DMS53 treated with DMSO at 0.1 percent for 48 hours (cell line): ENCODE results near the gene LHFPL6.

Experiments used
- DNase-seq: peaks from one replicate; lab custom pipeline; 2025; ENCODE audit not compliant: unreplicated experiment; lab: John Stamatoyannopoulos, UW

Gene LHFPL6

DNA sequence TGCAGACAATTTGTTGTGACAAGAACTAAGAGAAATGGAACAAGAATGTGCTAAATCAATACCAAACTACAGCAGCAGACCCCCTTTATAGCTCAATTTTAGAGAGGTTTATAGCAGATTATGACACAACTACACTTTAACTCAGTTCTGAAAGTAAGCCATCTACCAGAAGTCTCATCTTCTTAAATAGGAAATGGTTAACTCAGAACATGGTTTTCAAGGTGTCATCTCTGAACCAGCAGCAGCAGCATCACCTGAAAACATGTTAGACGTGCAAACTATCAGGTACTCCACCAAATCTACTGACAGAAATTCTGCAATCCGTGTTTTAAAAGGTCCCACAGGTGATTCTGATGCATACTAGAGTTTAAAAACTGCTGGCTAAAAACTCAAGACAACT, 6.8 kb downstream of the LHFPL6 start:
- DNase-seq = no peak

DNA sequence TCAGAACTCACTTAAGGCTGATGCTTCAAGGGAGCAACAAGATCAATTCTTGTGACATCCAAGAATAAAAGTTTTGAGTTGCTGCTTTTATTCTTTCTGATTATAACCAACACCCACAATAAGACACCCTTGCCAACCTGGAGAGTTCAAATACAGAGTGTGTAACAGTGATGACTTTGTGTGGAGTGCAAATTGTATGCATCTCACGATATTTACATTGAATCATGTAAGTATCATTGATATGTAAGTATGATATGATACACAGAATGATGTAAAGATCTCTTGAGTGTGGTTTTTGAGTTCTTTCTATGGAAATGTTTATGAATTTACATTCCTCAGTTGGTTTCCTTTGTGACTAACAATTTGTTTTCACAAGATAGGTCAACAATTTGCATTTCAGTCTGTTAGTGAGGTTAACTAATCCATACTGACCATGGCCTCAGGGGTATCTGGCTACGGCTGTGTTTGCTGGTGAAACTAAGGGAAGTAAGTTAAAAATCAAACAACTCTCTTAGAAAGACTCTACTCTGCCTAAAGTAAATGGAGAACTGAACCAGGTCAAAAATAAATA, 12.4 kb downstream of the LHFPL6 start:
- DNase-seq = no peak

DNA sequence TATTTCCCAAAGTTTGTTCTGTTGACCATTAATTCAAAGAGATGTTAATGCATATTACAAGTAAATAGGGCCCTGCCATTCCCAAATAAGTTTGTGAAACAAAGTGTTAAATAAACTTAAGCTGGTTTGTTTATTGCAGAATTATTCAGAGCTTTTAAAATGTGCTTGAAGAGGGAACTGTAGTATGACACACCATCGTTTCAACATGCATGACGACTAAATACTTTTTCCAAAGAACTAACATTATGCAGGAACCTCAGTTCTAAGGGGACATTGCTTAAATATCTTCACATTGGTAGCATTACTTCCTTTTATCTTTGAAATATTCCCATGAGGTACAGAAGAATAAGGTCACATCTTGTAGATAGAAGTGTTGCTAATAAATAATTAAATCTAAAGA, 14.6 kb downstream of the LHFPL6 start:
- DNase-seq = no peak

DNA sequence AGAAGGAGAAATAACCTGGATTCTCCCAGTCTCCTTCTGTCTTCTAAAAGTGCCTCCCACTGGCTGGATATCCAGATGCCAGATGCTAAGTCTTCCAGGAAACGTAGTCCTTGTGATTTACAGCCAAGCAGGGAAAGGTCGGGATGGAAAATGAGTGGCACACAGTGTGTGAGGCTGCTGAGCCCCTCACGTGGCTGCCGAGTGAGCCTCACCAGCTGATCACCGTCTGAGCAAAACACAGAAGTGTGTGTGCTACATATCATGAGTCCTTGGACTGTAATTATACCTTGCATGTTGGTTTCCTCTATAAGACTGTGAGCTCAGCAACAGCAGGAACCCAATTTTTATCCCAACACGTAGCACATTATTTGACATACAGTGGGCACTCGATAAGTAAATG, 15.1 kb downstream of the LHFPL6 start:
- no peak for DNase-seq

DNA sequence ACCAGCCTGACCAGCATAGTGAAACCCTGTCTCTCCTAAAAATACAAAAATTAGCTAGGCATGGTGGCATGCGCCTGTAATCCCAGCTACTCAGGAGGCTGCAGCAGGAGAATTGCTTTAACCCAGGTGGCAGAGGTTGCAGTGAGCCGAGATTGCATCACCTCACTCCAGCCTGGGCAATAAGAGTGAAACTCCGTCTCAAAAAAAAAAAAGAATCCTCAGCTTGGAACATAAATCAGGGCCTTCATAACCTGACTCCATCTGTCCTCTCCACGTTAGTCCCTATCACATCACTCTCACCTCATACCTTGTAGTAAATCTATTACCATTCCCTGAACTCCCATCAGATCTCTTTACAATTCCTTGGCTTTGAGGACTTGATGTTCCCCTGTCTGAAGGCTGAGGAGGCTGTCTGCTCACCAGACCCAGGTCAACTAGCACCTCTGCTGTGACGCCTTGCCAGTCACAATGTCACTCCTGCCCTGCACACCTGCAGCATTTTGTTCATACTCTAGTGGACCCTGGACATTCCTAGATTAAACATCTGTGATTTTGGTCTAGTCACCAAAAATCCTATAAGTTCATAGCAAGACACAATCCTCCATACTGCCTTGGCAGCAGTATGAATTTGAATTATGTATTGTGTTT, 15.9 kb downstream of the LHFPL6 start:
- DNase-seq = no peak

DNA sequence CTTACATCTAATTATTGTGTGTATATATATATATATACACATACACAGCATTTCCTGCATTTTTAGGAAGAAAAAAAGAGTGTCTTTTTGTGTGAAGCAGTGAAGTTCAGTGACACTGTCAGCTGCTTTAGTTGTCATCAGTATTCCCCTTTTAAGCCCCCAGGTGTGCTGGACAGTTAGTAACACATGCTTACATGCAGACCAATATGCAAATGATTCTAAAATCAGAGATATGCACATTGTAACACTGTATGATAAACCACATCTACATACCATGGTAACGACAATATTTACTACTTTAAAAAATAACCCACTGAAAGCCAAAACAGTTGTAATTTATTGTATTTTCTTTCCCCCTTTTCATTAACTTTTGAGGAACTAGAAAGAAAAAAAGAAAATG, 16.8 kb downstream of the LHFPL6 start:
- no peak for DNase-seq

DNA sequence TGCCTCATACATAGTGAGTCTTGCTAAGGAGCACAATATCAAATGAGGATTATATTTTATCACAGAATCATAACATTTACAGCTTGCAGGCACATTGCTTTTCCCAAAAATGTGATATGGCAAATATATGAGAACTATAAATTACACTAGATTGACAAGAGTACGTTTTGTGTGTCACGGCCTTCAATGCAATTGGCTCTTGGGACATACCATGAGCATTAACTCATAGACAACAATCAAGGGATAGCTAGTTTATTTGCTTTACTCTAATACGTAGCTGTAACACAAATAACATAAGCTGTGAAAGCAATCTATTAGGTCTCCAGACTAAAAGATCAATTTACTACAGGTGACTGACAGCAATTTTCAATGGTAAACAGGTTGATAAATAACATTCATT, 17.8 kb downstream of the LHFPL6 start:
- no peak for DNase-seq

DNA sequence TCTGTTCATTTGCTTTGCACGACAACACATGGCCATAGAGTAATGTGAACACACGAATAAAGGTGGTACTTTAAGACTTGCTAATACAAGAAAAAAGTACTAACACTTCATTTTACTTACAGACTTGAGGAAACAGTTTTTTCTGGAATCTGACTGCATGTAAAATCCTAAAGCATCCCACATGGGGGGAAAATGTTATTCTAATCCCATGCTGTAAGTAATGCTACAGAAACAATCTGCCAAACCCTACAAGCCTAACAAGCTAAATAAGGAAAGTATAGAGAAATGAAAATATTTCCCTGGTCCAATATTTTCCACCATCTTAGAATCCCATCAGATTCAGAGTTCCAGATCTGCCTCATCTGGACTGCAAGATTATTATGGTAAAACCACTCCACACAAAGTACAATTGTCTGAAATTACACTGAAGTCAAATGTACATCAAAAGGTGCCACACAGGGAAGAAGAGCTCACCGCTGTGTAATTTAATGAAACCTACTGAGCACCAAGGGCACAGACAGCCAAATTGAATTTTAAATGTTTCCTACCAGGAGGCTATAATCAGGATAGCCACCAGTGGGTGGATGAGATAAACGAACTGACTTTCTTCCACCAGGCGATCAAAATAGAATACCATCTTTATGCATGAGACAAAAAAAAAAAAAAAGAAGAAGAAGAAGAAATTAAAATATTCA, 22.0 kb downstream of the LHFPL6 start:
- no peak for DNase-seq

DNA sequence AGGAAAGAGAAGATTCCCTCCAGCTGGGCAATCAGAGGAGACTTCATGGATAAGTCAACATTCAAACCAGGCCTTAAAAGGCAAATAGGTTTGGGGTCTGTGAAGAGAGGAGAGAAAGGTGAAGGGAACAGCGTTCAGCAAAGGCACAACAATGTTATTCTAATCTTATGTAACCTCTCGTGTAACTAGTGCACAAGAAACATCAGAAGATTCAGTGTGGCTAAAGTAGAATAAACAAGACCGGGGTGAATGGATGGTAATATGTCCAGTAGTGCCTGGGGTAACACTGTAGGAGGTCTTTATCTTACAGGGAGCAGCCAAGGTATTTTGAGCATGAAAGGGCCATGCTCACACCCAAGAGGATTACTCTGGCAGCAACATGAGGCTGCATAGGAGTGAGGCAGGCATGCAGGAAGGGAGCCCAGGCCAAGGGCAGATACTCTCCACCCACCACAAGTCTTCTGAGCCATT, 24.1 kb downstream of the LHFPL6 start:
- no peak for DNase-seq

DNA sequence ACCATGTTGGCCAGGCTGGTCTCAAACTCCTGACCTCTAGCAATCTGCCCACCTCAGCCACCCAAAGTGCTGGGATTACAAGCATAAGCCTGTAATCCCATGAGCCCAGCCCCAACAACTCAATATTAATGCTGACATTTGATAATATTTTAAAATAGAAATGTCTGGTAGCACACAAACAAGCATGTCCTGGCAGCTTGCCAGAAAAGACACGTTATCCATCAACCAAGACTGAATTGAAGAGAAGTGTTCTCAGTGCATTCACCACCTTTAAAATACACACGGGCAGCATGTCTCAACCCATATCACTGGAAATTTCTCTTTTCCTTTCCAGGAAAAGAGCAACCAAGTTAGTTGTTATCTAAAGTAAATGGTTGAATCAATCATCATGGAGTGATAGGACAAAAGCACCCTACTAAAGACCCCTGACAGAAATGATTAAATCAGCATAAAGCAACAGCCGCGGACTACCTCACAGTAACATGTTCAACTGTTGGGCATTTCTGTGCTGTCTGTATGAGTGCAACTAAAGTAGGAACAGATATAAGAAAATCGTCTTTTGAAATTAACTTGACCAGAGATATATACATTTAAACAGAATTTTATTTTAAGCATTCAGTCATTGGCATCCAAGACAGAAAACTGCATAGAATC, 25.0 kb downstream of the LHFPL6 start:
- no peak for DNase-seq

DNA sequence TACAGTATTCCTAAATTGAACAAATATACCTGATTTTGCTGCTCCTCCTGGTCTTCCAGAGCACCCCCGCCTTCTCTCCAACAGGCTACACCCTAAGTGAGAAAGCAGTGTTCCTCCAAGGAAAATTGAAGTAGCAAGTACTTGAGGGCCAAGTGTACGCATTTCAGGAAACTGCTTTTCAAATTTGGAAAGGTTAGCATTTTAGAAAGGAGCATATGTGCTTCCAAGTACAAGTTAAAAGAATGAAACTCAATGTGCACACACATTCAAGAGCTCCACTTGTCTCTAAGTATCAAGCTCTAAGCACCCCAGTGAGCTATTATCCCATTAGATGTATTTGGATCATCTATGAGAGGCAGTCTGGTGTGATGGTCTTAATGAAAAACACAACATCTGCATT, 25.8 kb downstream of the LHFPL6 start:
- DNase-seq = no peak

DNA sequence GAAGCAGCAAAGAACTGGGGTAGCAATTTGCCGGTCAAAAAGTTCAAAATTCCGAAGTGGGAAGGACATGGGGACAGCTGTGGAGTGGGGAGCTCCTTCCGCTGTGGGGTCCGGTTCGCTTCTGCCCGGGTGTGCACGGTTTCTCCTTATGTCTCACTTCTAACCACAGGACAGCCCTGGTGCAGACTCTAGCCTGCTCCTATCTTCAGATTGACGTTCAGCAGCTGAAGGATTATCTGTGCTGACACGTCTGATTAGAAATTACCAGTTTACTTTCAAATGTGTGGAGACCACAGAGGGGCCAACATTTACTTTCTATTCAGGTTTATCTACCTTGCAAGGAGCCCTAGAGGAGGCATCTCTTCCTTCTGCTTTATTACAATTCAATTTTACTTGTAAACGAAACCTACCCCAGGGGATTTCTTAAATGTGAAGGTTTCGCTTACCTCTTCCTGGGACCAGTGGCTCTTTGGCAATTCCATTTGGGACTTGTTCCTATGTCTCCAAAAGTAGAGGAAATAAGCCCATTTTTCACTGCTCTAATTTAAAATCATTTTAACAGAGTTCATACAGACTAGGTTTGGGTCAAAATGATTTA, 27.3 kb downstream of the LHFPL6 start:
- DNase-seq = no peak

DNA sequence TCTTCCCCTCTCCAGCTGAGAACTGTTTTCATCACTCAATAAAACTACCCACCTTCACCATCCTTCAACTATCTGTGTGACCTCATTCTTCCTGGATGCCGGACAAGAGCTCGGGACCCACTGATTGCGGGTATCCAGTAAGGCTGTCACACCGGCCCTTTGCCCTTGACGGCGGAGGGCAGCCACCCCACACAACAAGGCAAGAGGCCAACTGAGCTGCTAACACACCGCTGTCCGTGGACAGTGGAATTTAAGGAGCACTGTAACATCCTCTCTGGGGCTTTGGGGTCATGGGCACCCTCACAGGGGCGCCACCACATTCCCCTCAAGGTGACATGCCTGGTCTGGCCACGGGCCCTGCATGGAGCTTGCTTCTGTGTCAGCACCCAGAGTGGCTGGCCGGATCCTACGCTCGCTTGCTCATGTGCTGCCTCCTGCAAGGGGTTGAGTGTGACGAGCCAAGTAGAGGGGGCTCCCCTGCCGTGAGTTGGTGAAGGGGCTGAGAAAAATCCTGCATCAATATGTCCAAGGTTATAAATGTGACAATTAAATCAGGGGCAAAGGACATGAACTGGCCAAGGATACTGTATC, 31.4 kb downstream of the LHFPL6 start:
- no peak for DNase-seq

DNA sequence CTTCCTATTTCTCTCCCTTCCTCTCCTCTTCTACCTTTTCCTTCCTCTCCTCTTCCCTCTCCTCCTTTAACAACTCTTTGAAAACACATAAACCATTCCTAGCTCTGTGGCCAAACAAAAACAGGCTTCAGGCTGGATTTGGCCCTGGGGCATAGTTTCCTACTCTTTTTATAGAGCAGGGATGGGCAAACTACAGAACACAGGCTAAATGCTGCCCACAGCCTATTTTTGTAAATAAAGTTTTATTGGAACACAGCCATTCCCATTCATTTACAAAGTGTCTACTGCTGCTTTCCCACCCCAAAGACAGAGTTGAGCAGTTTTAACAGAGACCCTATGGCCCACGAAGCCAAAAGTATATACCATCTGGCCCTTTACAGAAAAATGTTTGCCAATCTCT, 35.4 kb downstream of the LHFPL6 start:
- no peak for DNase-seq

DNA sequence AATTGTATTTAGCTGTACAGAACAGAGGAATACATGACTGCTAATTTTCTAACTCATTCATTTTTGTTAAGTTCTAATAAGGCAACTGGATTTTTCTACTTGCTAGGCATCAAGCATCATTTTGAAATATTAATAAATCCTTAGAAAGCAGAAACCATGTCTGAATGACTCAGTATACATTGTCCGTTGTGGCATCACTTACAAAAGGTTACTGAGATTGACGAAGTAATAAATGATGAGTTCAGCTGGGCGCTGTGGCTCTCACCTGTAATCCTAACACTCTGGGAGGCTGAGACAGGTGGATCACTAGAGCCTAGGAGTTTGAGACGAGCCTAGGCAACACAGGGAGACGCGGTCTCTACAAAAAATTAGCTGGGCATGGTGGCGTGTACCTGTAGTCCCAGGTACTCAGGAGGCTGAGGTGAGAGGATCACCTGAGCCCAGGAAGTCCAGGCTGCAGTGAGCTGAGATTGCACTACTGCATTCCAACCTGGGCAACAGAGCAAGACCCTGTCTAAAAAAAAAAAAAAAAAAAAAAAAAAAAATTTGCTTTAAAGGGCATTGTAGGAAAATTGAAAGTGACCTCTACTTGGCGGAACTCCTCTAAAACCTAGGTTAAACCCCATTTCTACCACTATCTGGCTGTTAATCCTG, 36.6 kb downstream of the LHFPL6 start:
- DNase-seq = no peak

DNA sequence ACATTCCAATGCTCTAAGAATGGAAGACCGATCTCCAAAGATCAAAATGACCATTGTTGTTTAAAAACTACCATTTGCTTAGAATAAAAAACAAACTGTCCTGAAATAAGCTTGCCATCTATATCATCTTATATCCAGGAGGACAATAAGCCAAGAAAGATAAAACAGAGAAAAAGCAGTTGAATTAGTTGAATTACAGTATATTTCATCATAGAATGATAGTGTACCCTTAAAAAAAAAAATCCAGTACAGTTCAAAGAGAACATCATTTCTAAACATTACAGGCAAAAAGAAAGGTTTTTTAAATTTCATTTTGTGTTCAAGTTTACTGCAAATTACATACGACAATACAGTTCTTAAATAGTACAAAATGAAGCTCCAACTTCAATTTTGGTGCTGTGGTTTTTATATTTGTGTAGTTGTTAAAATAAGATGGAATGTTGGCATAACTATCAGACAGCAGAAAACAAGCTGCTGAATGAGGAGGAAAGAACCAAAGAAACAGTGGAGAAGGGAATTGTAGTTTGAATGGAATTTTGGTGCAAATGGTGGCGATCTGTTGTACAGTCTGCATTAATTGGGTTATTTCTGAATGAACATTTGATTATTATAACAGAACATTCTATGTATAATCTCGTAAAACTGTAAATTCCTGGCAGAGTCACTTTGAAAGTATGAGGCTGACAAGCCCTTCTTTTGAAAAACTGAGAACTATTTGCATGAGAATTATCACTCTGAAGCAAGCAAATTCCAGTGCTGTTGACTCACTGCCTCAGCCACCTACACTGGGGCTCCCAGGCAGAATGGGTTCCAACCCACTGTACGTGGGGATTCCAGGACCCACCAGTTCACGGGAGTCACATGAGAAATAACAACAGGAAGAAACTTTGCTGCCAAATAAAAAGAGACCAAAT, 37.7 kb downstream of the LHFPL6 start:
- DNase-seq = no peak

DNA sequence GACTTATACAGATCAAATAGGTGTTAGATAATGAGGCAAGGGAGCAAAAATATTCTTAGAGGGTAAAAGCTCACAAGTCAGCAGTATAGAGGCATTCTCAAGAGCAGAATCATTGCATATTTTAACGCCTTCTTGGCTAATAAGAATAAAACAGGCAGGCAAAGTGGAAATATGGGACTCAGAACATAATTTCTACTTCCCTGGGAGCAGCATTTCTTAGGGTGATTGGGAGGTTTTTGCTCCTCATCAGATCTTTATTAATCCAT, 39.6 kb downstream of the LHFPL6 start:
- DNase-seq = no peak

DNA sequence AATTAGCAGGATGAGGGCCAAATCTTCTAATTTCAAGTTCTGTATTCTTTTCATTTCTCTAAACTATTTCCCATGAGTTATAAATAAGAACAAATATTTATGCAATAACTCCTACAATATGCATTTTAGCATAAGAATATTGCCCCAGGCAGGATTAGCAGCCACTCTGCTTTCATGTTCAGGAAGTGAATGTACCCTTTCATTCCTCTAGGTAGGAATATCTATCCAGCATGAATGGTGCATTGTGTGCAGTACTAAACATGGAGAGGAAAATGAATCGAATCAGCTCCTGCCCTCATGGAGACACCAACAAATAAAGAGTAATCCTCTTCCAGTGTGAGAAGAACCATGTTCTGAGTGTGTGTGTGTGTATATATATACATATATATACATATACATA, 41.0 kb downstream of the LHFPL6 start:
- DNase-seq = no peak

DNA sequence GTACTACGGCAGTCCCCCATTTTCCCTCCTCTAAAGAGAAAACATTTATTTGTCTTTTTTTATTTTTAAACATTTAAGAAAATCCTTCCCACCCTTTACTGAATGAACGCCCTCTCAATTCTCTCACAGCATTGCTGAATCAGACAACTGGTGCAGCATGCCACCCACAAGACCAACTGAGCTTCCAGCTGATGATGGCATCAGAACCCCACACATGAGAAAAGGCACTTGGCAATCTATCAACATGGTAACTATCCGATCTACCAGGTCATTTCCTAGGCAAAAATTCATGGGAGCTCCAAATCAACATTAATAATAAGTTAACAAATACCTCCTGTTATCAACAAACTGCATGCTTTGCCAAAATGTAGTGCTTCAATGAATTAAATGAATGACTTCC, 43.1 kb downstream of the LHFPL6 start:
- no peak for DNase-seq
